ENCODE data around the gene MTMR2. TPM values are rescaled to one million over a fixed set of nuclear protein-coding genes. Genes with fewer than 3 reads are reported as not detected.

MTMR2 gene
- polyA plus RNA-seq, 1 of the 3 experiments (the other 2 are of a cell fraction): 8.6 TPM

GRCh38 chr11:95891423-95892170 lies 32.3 kb downstream of the MTMR2 start:
- peaks cover 67% of the 10 kb centered on the region for H3K79me2 ChIP-seq (ENCODE audit: insufficient read depth)
- 78% methylated on average over 4 of the region's 4 CpGs for WGBS (ENCODE audit: low lambda C conversion rate)
- H2AFZ ChIP-seq (ENCODE audit: low read depth): no peak overlapping the region
- DNase-seq: no peak
- H3K4me1 ChIP-seq (ENCODE audit: control insufficient read depth in 1 of 2, insufficient read depth in 2 of 2, low read depth in 1 of 2, low read length in 1 of 2): no peaks in the 10 kb centered on the region
- TF ChIP-seq RAD21 (IDR thresholded peaks at IDR 0.05; ENCODE audit: low read length) (no peak), SIN3A (IDR thresholded peaks at IDR 0.05; ENCODE audit: borderline replicate concordance, low read depth, low read length) (no peak), TCF12 (IDR thresholded peaks at IDR 0.05) (no peak), CTCF (IDR thresholded peaks at IDR 0.05) (no peak), CHD2 (IDR thresholded peaks at IDR 0.05; ENCODE audit: low read length, partially characterized antibody) (no peak), FOXJ3 (CRISPR knock-in tag; IDR thresholded peaks at IDR 0.05) (no peak), TAF1 (IDR thresholded peaks at IDR 0.05; ENCODE audit: borderline replicate concordance, low read depth, low read length) (no peak), PBX3 (IDR thresholded peaks at IDR 0.05) (no peak), USF2 (IDR thresholded peaks at IDR 0.05; ENCODE audit: borderline replicate concordance, low read depth, low read length) (no peak), FOSL2 (IDR thresholded peaks at IDR 0.05; ENCODE audit: borderline replicate concordance, low read depth) (no peak)
- TF ChIP-seq, protein P1, sequence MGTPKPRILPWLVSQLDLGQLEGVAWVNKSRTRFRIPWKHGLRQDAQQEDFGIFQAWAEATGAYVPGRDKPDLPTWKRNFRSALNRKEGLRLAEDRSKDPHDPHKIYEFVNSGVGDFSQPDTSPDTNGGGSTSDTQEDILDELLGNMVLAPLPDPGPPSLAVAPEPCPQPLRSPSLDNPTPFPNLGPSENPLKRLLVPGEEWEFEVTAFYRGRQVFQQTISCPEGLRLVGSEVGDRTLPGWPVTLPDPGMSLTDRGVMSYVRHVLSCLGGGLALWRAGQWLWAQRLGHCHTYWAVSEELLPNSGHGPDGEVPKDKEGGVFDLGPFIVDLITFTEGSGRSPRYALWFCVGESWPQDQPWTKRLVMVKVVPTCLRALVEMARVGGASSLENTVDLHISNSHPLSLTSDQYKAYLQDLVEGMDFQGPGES (IDR thresholded peaks at IDR 0.05; ENCODE audit: low read depth, low read length): no peak
- H3K4me3 ChIP-seq (ENCODE audit: low read depth in 2 of 2, low read length in 1 of 2): no peak overlapping the region
- ChIA-PET CTCF (interaction anchor here (1.0 kb wide), 1 partner anchor 452 kb away, joined by 3 read pairs; the partner anchor contains the start of gene MAML2), POLR2A (no interaction called here)
- no peaks in the 10 kb centered on the region for H3K27me3 ChIP-seq (ENCODE audit: insufficient read depth)
- H4K20me1 ChIP-seq (ENCODE audit: insufficient read depth): no peaks in the 10 kb centered on the region
- no peak overlapping the region for H3K9ac ChIP-seq
- H3K9me2 ChIP-seq: no peaks in the 10 kb centered on the region
- no peaks in the 10 kb centered on the region for H3K9me3 ChIP-seq
- H3K27ac ChIP-seq (ENCODE audit: low read depth in 2 of 2, low read length in 1 of 2): no peak overlapping the region
- H3K36me3 ChIP-seq (replicated peaks in 1 of 2; ENCODE audit: control insufficient read depth in 1 of 2, insufficient read depth in 2 of 2, low read length in 1 of 2): peaks cover 11 to 26% of the 10 kb centered on the region in 2 experiments
- no peak overlapping the region for H3K4me2 ChIP-seq
- no peaks in the 10 kb centered on the region for H3F3A ChIP-seq (replicated peaks; ENCODE audit: insufficient read depth)
